Heart left ventricle (tissue), 16 donors: Measurements from ENCODE around the gene DNAJC18. TPM values are rescaled to one million over a fixed set of nuclear protein-coding genes. Genes with fewer than 3 reads are reported as not detected.

Experiments
- ATAC-seq, 4 donors: fragments of 200-7000 bp; cut with Tn5 transposase; one replicate each; pipeline ENCODE4 v1.9.1; 2020 to 2022; ENCODE audit warnings: moderate library complexity in 4 of 4, mild to moderate bottlenecking in 3 of 4, moderate number of reproducible peaks in 1 of 4
- DNase-seq, 5 donors: peaks; one replicate each; pipeline ENCODE4 v3.0.0-alpha.2; 2020
- H3K27ac ChIP-seq, 12 donors: fragments of 200-600 bp; sonication (generic) in 4 of 12; one replicate each; pipeline versions ENCODE4 v1.5.0 to v1.8.0; 2016 to 2022; ENCODE audit warnings: mild to moderate bottlenecking in 2 of 12
- H3K27me3 ChIP-seq, 9 donors: fragments of 200-600 bp; sonication (generic) in 2 of 9; one replicate each; pipeline versions ENCODE4 v1.5.1 to v1.8.0; 2016 to 2022; ENCODE audit warnings: mild to moderate bottlenecking in 3 of 9
- H3K36me3 ChIP-seq, 9 donors: fragments of 200-600 bp; sonication (generic) in 2 of 9; one replicate each; pipeline versions ENCODE4 v1.5.0 to v1.8.0; 2018 to 2022; ENCODE audit warnings: mild to moderate bottlenecking in 2 of 9
- H3K4me1 ChIP-seq, 12 donors: fragments of 200-600 bp; sonication (generic) in 4 of 12; one replicate each; pipeline versions ENCODE4 v1.5.0 to v1.8.0; 2016 to 2022; ENCODE audit warnings: mild to moderate bottlenecking in 3 of 12
- H3K4me3 ChIP-seq, 12 donors: fragments of 200-600 bp; sonication (generic) in 4 of 12; one replicate each; pipeline versions ENCODE4 v1.5.0 to v1.8.0; 2017 to 2022; ENCODE audit warnings: mild to moderate bottlenecking in 9 of 12, moderate library complexity in 4 of 12
- H3K9me3 ChIP-seq, 12 donors: fragments of 200-600 bp; sonication (generic) in 4 of 12; one replicate each; pipeline versions ENCODE4 v1.5.0 to v1.8.0; 2016 to 2022; ENCODE audit warnings: mild to moderate bottlenecking in 1 of 12
- POLR2A ChIP-seq, 2 donors: fragments of 450-650 bp; IDR thresholded peaks; one replicate each; pipeline ENCODE4 v1.6.1; 2017; ENCODE audit warnings: antibody characterized with exemption in 2 of 2, mild to moderate bottlenecking in 2 of 2, moderate library complexity in 2 of 2
- WGBS, 4 donors: extraction: QIAGEN DNeasy Blood & Tissue Kit in 2 of 4; methylation state at CpG; one replicate each; pipeline versions ENCODE4 v1.1.5 to v1.1.7; 2013 to 2018; 5-methylcytosine and 5-hydroxymethylcytosine counted together
- intact Hi-C, 10 donors: fragments of 100-400 bp; cut with DNase I; formaldehyde crosslinking; loops; one replicate each; pipeline versions ENCODE4 v1.11.1 to v1.14.2; 2022
- polyA plus RNA-seq, 2 donors: library from polyadenylated mRNA; stranded (reverse); fragments of 200-250 nt; gene quantifications; one replicate each; pipeline ENCODE4 v1.2.3, GENCODE V29; 2013
- total RNA-seq, 9 donors: library from RNA; depleted of rRNA in 2 of 9; stranded (reverse); fragments of >200 nt in 2 of 9; fragmentation: NEBNext Ultra II Directional in 3 of 9; extraction: Animal tissue kit (Norgen Biotek cat#: 25700) in 3 of 9; gene quantifications; one replicate each; pipeline versions ENCODE4 v1.1.0 to v1.2.4, GENCODE V29; 2016 to 2023
- TF ChIP-seq, protein P1 (sequence below), 12 donors: fragments of 200-600 bp; sonication (generic) in 4 of 12; IDR thresholded peaks; one replicate each; pipeline versions ENCODE4 v1.5.0 to v1.8.0; 2018 to 2022; ENCODE audit warnings: antibody characterized with exemption in 12 of 12, mild to moderate bottlenecking in 5 of 12
- donor health status: ischemic (EF 13 %, LVEDD 7.1; RV severe dilation, severe dysfunction).
- donor health status: healthy with polysubstance abuse.
- donor health status: DM: no; HTN: yes; CAD: no.
- donor health status: DM: no; HTN: no; CAD: no.
- donor health status: ischemic (EF 25% LVEDD 6.9; RV normal size, moderate dysfunction).
- donor health status: ischemic (EF 25% LVEDD 5.7; RV mildly dilated, moderate dysfunction).
- donor health status: healthy.
- donor health status: DM: yes; HTN: yes; CAD: no.
- donor health status: ischemic (EF 35%, LVEDD 5.7; RV mildly dilated, moderate dysfunction).
- donor health status: nonischemic (EF 11% LVEDD 7.7; RV severe dilation, severe dysfunction).
- donor health status: DM: yes; HTN: yes; CAD: no.
- donor health status: PGD.
- donor health status: ischemic (EF 29% LVEDD 5.4; RV normal size, mild dysfunction).
- donor health status: nonischemic (EF 23%, LVEDD 6.1; RV moderate dilation, normal function).

The DNAJC18 gene
- total and polyA plus RNA-seq, 11 donors: 4.0 to 17.8 (median 9.1) TPM

DNA sequence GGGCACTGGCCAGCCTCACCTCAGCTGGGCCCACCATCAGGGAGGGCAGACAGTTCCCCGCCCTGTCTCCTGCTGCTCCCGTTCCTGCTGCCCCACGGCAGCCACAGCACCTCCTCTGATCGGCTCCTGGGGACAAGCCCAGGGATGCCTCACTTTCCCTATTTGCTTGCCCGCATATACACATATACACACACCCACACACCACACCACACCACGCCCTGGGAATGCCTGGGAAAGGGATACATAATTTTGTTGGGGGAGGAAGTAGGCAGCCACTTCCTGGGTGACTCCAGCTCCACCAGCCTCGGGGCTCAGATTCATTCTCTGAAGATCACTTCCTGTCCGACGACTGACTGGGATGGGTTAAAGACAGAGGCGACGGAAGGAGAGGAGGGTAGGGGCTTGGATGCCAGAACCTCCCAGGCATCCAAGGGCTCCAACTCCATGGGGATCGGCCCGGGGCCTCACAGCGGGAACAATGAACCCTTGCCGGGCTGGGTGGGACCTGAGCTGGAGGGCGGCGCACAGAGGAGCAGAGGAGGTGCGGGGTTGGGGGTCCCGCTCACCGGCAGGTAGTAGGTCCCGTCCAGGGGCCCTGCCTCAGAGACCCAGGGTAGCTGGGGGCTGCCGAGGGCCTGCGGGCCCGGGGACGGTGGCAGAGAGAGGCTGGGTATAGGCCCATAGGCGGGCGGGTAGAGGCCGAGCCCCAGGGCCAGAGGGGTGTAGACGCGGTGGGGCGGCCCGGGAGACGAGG lies 47.6 kb downstream of the DNAJC18 start:
- intact Hi-C loops: loop anchor here in 5 of 10 donors (5.0 to 10.0 kb wide), 2 partner anchors 49 to 97 kb away; partner anchors contain the start of genes PAIP2 (in 5 of the 5) and MATR3 (in 1 of the 5)
- no peak for ATAC-seq
- TF ChIP-seq POLR2A (IDR thresholded peaks at IDR 0.05): no peak
- TF ChIP-seq, protein P1, sequence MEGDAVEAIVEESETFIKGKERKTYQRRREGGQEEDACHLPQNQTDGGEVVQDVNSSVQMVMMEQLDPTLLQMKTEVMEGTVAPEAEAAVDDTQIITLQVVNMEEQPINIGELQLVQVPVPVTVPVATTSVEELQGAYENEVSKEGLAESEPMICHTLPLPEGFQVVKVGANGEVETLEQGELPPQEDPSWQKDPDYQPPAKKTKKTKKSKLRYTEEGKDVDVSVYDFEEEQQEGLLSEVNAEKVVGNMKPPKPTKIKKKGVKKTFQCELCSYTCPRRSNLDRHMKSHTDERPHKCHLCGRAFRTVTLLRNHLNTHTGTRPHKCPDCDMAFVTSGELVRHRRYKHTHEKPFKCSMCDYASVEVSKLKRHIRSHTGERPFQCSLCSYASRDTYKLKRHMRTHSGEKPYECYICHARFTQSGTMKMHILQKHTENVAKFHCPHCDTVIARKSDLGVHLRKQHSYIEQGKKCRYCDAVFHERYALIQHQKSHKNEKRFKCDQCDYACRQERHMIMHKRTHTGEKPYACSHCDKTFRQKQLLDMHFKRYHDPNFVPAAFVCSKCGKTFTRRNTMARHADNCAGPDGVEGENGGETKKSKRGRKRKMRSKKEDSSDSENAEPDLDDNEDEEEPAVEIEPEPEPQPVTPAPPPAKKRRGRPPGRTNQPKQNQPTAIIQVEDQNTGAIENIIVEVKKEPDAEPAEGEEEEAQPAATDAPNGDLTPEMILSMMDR (IDR thresholded peaks at IDR 0.05): no peak
- peaks cover 5 to 84% (median 62%) of the 10 kb centered on the region in 12 donors for H3K4me1 ChIP-seq
- 25 to 53% (median 43%) methylated on average over 20 to 33 of the region's 33 CpGs for WGBS, 4 donors
- H3K27me3 ChIP-seq: peaks cover 0 to 28% (median 0%) of the 10 kb centered on the region in 9 donors
- H3K36me3 ChIP-seq: peaks cover 0 to 14% (median 0%) of the 10 kb centered on the region in 9 donors
- H3K4me3 ChIP-seq: peak overlapping the region in 11 of 12 donors; percentile 6 to 82 (median 68)
- H3K9me3 ChIP-seq: no peaks in the 10 kb centered on the region
- H3K27ac ChIP-seq: peak overlapping the region in 11 of 12 donors; percentile 21 to 97 (median 57)
- DNase-seq: peak in 1 of 5 donors; percentile 26

DNA sequence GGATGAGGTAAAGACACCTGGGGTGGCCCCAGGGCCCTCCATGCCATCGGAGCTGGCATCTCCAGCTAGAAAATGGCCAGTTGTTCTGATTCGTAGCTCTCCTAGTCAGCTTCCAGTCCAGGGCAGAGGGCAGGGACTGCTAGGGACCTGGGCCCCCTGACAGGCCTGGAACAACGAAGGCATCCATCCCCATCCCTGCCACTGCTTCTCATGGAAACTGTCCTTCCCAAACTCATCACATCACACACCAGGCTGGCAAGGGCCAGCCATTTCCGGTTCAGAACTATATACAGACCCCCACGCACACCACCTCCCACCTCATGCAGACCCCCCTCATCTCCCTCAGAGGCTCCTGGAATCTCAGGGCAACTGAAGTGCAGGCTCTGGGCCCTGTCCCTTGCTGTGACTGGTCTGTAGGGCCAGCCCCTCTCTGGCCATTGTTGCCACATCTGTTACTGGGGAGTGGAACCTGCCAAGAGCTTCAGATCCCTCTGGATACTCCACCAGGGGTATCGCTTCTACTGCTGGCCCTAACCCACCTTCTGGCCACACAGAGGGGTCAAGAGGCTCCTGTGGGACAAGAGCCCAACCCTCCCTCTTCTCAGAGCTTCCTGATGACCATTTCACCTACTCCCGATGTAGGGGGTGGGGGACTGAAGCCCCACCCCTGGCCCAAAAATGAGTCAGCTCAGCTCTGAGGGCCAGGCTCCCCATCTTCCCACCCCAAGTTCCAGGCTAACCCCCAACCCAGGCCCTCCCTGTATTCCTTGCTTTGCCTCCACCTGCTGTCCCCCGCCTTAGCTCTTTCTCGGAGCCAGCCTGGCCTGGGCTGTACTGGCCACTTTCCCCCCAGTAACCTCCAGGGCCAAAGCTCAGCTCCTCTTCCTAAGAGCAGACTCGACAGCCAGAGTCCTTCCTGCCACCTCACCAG lies 48.4 kb downstream of the DNAJC18 start:
- TF ChIP-seq POLR2A (IDR thresholded peaks at IDR 0.05): no peak
- TF ChIP-seq, protein P1 (IDR thresholded peaks at IDR 0.05): no peak
- intact Hi-C loops: loop anchor here in 5 of 10 donors (5.0 to 10.0 kb wide), 2 partner anchors 49 to 96 kb away; partner anchors contain the start of genes PAIP2 (in 5 of the 5) and MATR3 (in 1 of the 5)
- Histone ChIP-seq H3K27me3 (peaks cover 0 to 28% (median 0%) of the 10 kb centered on the region in 9 donors), H3K9me3 (no peaks in the 10 kb centered on the region), H3K4me3 (peak overlapping the region in 7 of 12 donors; percentile 65 to 82 (median 72)), H3K36me3 (peaks cover 0 to 14% (median 0%) of the 10 kb centered on the region in 9 donors), H3K4me1 (peaks cover 5 to 76% (median 56%) of the 10 kb centered on the region in 12 donors), H3K27ac (peak overlapping the region in 11 of 12 donors; percentile 21 to 97 (median 57))
- DNase-seq (peak in 1 of 5 donors; percentile 31), ATAC-seq (no peak)
- WGBS, 4 donors: 49 to 57% (median 53%) methylated on average over 8 to 10 of the region's 10 CpGs

GRCh38 chr5:139389701-139390638 lies 49.4 kb downstream of the DNAJC18 start, which contains the start of gene MZB1:
TSS of gene MZB1 (minus strand) at chr5:139389913. CDS start at chr5:139389856, 57 bp downstream.
- Histone ChIP-seq H3K4me3 (peak within 1 kb of the TSS in 1 of 12 donors; percentile 12), H3K27me3 (peaks cover 0 to 27% (median 0%) of the 10 kb centered on the region in 9 donors), H3K27ac (peak within 1 kb of the TSS in 9 of 12 donors; percentile 21 to 97 (median 67)), H3K9me3 (no peaks in the 10 kb centered on the region), H3K4me1 (peaks cover 2 to 72% (median 51%) of the 10 kb centered on the region in 12 donors), H3K36me3 (peaks cover 0 to 14% (median 0%) of the 10 kb centered on the region in 9 donors)
- no peak for TF ChIP-seq POLR2A (IDR thresholded peaks at IDR 0.05)
- TF ChIP-seq, protein P1 (IDR thresholded peaks at IDR 0.05): no peak
- DNase-seq (peak in 1 of 5 donors; percentile 29), ATAC-seq (no peak)
- WGBS, 4 donors: 61 to 77% (median 68%) methylated on average over 8 to 11 of the region's 11 CpGs
- intact Hi-C loops: loop anchor here in 5 of 10 donors (5.0 to 10.0 kb wide), 3 partner anchors 32 to 95 kb away; partner anchors contain the start of genes PAIP2 (in 5 of the 5) and MATR3 (in 1 of the 5)
